Measurements from ENCODE around the gene COL26A1.
A peak's percentile ranks its signal among the peaks of the same experiment; 100 is the strongest.
"Not testable (repeated sequence)": the region's sequence is repeated elsewhere in the genome, so short reads cannot be mapped to it uniquely, and the experiment has no call there.

The COL26A1 gene

DNA sequence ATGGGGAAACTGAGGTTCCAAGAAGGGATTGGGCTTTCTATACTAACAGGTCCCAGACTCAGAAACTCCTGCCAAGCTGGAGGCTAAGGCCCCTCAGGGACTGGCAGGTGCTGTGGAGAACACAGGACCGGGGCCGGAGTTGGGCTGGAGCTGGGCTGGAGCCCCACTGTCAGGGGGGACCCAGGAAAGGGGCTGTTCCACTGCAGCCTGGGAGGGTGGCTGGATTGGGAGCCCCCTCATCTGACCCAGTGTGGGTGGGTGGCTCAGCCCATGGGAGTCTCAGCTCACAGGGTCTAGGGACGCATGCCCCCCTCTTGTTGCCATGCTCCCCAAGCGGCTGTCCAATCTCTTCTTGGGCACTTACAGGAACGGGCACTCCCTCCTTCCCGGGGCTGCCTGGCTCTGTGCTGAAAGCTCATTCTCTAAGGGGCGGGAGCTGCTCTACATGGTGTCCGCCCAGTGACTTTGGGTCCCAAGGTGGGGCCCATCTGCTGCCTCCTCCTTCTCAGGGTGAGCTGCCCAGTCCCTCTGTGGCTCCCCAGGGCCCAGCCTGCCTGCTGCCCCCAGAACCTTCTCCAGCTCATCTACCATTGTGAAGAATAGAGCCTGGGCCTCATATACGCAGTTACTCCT, 139.9 kb downstream of the COL26A1 start:
- no peak for DNase-seq

DNA sequence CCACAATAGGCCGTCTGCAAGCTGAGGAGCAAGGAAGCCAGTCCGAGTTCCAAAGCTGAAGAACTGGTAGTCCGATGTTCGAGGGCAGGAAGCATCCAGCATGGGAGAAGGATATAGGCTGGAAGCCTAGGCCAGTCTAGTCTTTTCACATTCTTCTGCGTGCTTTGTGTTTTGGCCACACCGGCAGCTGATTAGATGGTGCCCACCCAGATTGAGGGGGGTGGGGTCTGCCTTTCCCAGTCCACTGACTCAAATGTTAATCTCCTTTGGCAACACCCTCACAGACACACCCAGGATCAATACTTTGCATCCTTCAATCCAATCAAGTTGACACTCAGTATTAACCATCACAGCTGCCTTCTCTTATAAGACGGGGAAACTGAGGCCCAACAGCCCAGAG, 142.8 kb downstream of the COL26A1 start:
- not testable (repeated sequence) for DNase-seq

DNA sequence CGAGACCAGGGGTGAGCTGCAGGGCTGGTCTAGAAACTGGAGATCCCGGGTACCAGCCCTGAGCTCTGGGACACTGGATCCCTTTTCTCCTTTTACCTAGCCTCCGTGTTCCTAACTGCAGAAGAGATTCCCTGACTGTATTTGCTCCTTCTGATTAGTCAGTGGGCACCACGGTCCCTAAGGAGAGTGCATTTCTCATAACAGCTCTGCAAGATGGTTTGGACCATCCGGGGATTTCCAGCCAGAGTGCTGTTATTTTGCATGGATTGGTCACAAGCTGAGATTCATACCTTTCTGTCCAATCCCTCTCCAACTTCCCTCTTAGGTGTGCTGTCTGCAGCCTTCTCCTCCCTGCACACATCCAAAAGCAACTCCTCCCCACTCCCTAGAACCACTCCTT, 143.9 kb downstream of the COL26A1 start:
- peak; percentile 8 for DNase-seq

- no peak for DNase-seq
Measured at GRCh38 chr7:101507327-101507726, 144.7 kb downstream of the COL26A1 start.

GRCh38 chr7:101507791-101508252, 145.1 kb downstream of the COL26A1 start:
- DNase-seq, result peak; percentile 63

- no peak for DNase-seq
Measured at GRCh38 chr7:101510297-101510696, 147.6 kb downstream of the COL26A1 start.

- no peak for DNase-seq
Measured at GRCh38 chr7:101511965-101512364, 149.3 kb downstream of the COL26A1 start.

DNA sequence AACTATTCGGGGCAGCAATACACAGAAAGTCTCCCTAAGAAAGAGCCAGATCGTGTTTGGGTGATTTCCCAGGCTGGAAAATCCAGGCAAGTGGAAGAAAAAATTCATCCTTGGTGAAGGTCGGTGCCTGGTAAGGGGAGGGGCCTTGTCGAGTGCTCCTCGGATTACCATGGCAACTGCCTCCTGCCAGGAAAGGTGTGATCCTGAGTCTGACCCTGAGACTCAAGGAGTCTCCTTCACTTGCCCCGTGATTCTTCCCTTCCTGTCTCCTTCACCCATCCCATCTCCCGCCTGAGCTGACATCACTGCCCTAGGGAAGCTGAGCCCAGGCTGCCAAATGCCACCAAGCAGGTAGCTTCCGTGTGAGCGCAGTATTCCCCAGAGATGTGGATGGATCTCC, 154.2 kb downstream of the COL26A1 start:
- DNase-seq, result no peak

DNA sequence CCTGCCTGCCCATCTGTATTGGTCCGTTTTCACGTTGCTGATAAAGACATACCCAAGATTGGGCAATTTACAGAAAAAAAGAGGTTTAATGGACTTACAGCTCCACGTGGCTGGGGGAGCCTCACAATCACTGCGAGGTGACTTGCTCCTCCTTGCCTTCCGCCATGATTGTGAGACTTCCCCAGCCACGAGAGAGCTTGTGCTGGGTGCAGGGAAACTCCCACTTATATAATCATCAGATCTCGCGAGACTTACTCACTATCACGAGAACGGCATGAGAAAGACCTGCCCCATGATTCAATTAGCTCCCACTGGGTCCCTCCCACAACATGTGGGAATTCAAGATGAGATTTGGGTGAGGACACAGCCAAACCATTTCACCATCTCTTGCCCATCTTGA, 154.6 kb downstream of the COL26A1 start:
- DNase-seq, result no peak

- no peak for DNase-seq
Measured at GRCh38 chr7:101518336-101518735, 155.7 kb downstream of the COL26A1 start.

DNA sequence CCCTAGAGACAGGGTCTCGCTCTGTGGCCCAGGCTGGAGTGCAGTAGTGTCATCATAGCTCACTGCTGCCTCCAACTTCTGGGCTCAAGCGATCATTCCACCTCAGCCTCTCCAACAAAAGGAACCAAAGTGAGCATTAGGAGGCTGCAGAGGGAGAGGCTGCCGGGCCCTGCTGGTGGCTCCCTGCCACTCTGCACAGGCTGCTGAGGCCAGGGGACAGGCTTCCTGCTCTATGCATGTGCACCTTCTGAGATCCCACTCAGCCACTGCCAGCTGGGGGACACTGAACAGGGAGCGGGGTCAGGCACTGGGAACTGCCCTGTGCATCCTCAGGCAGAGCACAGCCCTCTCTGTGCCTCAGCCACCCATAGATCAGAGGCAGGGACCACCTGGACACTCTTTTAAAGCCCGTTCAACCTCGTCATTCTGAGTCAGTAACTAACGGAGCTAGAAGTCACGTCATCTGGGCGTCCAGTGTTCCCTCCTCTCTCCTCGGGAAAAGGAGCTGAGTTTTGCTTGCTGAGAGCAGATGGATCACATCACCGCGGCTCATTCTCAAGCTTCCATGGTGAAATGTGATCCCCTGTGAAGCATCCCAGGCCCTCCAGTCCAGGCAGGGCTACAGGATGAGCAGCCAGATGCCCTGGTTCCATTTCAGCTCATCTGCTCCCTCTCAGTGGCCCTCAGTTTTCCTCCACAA, 156.8 kb downstream of the COL26A1 start:
- DNase-seq, result peak; percentile 25

- no peak for DNase-seq
Measured at GRCh38 chr7:101521430-101521925, 158.8 kb downstream of the COL26A1 start.

DNA sequence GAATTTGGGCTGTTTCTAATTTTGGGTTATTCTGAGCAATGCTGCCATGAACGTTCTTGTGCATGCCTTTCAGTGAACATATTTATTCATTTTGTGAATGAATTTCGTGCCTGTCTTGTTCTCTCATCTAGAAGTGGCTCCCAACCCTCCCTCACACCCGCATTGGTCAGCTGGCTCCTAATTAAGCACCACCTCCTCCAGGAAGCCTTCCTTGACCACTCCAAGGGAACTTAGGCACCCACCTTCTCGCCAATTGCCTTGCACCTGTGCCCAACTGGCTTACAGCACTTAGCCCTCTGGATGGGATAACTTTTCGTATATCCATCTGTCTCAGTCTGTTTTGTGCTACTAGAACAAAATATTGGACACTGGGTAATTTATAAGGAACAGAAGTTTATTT, 159.3 kb downstream of the COL26A1 start:
- no peak for DNase-seq

DNA sequence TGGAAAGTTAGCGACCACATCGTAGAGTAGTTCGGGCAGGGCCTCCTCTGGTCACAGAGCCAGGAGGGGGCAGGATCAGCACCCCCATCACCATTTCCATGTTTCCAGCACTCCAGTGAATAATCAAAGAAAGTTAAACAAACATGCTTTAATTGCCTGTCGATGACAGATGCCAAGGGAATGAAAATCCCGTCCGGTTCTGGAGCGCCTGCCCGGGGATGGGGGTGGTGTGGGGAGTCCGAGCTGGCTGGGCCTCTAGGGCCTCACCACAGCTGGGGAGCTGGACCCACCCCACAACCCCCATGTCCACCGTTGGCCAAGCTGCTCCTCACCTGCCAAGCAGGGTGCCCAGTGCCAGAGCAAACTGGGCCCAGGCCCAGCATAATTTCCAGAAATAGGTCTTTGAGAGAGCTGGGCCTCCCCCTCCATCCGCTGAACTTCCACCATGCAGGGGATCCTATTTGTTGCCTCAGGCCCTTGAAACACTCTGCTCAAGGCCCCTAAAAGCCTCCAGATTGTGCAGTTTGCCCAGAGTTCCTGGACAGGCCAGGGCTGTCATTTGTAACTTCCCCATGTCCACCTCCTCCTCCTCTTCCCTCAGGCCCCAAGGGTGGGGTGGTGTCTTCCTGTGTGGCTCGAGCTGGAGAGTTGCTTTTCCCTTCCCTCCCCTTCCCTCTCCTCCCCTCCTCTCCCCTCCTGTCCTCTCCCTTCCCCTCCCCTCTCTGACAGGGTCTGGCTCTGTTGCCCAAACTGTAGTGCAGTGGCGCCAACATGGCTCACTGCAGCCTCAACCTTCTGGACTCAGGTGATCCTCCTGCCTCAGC, 165.4 kb downstream of the COL26A1 start:
- DNase-seq, result no peak

GRCh38 chr7:101529560-101529959, 166.9 kb downstream of the COL26A1 start:
- DNase-seq, result no peak

- DNase-seq, result no peak
Measured at GRCh38 chr7:101531726-101532357, 169.2 kb downstream of the COL26A1 start.

- no peak for DNase-seq
Measured at GRCh38 chr7:101532400-101533102, 169.9 kb downstream of the COL26A1 start.

DNA sequence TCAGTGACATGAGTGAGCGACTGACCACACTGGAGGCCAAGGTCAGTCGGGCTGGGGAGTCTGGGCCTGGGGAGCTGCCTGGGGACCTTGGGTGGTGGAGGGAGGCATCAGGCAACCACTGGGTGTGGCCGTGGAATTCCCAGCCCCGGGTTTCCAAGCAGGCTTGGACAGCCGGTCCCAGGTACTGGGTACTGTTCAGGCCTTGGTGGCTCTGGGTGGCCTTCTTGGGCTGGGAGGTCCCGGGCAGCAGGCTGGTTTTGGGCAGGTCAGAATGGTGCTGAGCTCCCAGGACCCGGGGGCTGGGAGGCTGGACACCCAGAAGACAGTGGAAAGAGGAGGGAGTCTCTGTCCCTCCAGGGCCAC, 170.4 kb downstream of the COL26A1 start:
- no peak for DNase-seq

DNA sequence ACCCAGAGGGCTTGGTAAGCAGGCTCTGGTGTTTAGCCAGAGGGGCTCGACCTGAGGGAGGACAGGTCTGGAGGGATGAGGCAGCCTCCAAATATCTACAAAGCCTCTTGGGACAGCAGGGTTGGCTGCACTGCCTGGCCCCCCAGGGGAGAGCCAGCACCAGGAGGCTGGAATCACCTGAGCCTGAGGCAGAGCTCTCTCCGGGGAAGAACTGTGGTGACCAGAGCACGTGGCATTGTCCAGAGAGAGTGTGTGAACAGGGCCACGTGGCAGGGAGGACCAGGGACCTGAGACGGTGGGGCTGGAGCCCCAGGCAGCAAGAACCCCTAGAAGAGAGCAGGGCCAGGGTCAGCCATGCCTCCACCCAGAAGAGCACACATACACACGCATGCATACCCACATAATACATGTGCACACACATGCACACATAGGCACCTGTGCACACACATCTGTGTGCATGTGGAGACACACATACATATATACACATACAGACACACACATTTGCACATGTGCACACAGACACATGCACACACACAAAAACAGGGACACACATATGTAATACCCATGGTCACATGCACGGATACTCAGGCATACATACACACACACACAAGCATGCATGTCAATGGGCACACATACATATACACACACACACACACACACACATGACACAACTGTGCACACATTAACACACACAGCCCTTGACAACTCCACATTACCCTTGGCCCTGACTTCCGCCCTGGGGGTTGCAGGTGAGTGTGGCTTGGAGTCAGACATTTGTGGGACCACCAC, 171.5 kb downstream of the COL26A1 start:
- DNase-seq, result no peak

- DNase-seq, result no peak
Measured at GRCh38 chr7:101534873-101535272, 172.2 kb downstream of the COL26A1 start.

- no peak for DNase-seq
Measured at GRCh38 chr7:101535351-101535751, 172.7 kb downstream of the COL26A1 start.

Measured in fibroblast of skin of scalp (primary cell).